GM12892 (cell line): ENCODE results near the gene DCTN5.

Experiments used
- POLR2AphosphoS5 ChIP-seq: IDR thresholded peaks from 2 replicates; pipeline ENCODE4 v1.6.1; 2011; ENCODE audit warnings: low read depth, low read length, control low read depth
- TAF1 ChIP-seq: IDR thresholded peaks from 2 replicates; pipeline ENCODE4 v1.6.1; 2011; ENCODE audit warnings: low read depth, mild to moderate bottlenecking, control low read depth, low read length, borderline replicate concordance

- TF ChIP-seq POLR2AphosphoS5 (no peak), TAF1 (no peak)
Observed at GRCh38 chr16:23700093-23700492, 58.8 kb downstream of the DCTN5 start.
